Astrocyte (in vitro differentiated cells and primary cell): Measurements from ENCODE around the gene MCF2L. TPM values are rescaled to one million over a fixed set of nuclear protein-coding genes. Genes with fewer than 3 reads are reported as not detected.

ENCODE experiments used
- DNase-seq: peaks from one replicate; pipeline ENCODE4 v3.0.0-alpha.2; 2010; ENCODE audit warnings: low read depth
- FAIRE-seq: peaks from 2 replicates; lab custom pipeline; 2011; peaks lifted over from hg19 to GRCh38; lab: Jason Lieb, UNC
- H2AFZ ChIP-seq: 2 replicates; pipeline ENCODE4 v1.6.0; 2012; ENCODE audit warnings: low read depth, low read length, inconsistent platforms
- H3K27ac ChIP-seq: 2 replicates; pipeline ENCODE4 v1.5.1; 2011; ENCODE audit warnings: low read depth, low read length, inconsistent platforms
- H3K27me3 ChIP-seq: 2 replicates; pipeline ENCODE4 v1.6.0; 2011; ENCODE audit warnings: low read length, inconsistent platforms; ENCODE audit not compliant: insufficient read depth
- H3K36me3 ChIP-seq: 2 replicates; pipeline ENCODE4 v1.5.1; 2011; ENCODE audit warnings: low read length, inconsistent platforms; ENCODE audit not compliant: insufficient read depth
- H3K4me1 ChIP-seq: 2 replicates; pipeline ENCODE4 v1.5.1; 2011; ENCODE audit warnings: low read length, inconsistent platforms; ENCODE audit not compliant: insufficient read depth
- H3K4me2 ChIP-seq: 2 replicates; pipeline ENCODE4 v1.6.0; 2012; ENCODE audit warnings: low read length, inconsistent platforms
- H3K4me3 ChIP-seq: 2 replicates; pipeline ENCODE4 v1.5.1; 2011; ENCODE audit warnings: low read depth, mild to moderate bottlenecking, low read length, inconsistent platforms; ENCODE audit not compliant: insufficient read depth
- H3K79me2 ChIP-seq: 2 replicates; pipeline ENCODE4 v1.6.0; 2012; ENCODE audit warnings: mild to moderate bottlenecking, low read length, inconsistent platforms; ENCODE audit not compliant: insufficient read depth
- H3K9ac ChIP-seq: 2 replicates; pipeline ENCODE4 v1.6.0; 2012; ENCODE audit warnings: mild to moderate bottlenecking, low read length, inconsistent platforms
- H3K9me3 ChIP-seq: 2 replicates; pipeline ENCODE4 v1.5.1; 2012; ENCODE audit warnings: low read depth, mild to moderate bottlenecking, low read length, inconsistent platforms; ENCODE audit not compliant: insufficient read depth
- H4K20me1 ChIP-seq: 2 replicates; pipeline ENCODE4 v1.6.0; 2012; ENCODE audit warnings: low read length, inconsistent platforms; ENCODE audit not compliant: insufficient read depth
- H3K27ac Mint-ChIP-seq: one replicate; pipeline ENCODE4 v1.8.0; 2021; ENCODE audit warnings: mild to moderate bottlenecking, mixed read lengths; ENCODE audit not compliant: unreplicated experiment
- H3K27me3 Mint-ChIP-seq: one replicate; pipeline ENCODE4 v1.8.0; 2021; ENCODE audit warnings: low read depth, mixed read lengths; ENCODE audit not compliant: unreplicated experiment
- H3K36me3 Mint-ChIP-seq: one replicate; pipeline ENCODE4 v1.8.0; 2021; ENCODE audit warnings: low read depth, mixed read lengths; ENCODE audit not compliant: unreplicated experiment
- H3K4me1 Mint-ChIP-seq: one replicate; pipeline ENCODE4 v1.8.0; 2021; ENCODE audit warnings: low read depth, mixed read lengths; ENCODE audit not compliant: unreplicated experiment
- H3K4me3 Mint-ChIP-seq: one replicate; pipeline ENCODE4 v1.8.0; 2021; ENCODE audit warnings: mild to moderate bottlenecking, moderate library complexity, mixed read lengths; ENCODE audit not compliant: unreplicated experiment
- H3K9me3 Mint-ChIP-seq: one replicate; pipeline ENCODE4 v1.8.0; 2021; ENCODE audit warnings: mild to moderate bottlenecking, mixed read lengths; ENCODE audit not compliant: unreplicated experiment
- EZH2 ChIP-seq: IDR thresholded peaks from 2 replicates; pipeline ENCODE4 v1.6.1; 2012; ENCODE audit warnings: mild to moderate bottlenecking, low read length, inconsistent platforms; ENCODE audit not compliant: insufficient read depth
- total RNA-seq: library from RNA; stranded (reverse); gene quantifications from 2 replicates; pipeline ENCODE4 v1.2.1, GENCODE V29; 2021
- TF ChIP-seq, protein P1 (sequence below): IDR thresholded peaks from 2 replicates; pipeline ENCODE4 v1.5.1; 2011; ENCODE audit warnings: low read depth, mild to moderate bottlenecking, inconsistent platforms, low read length, moderate library complexity; ENCODE audit not compliant: insufficient read depth

The MCF2L gene
- total RNA-seq, 1 donor from 2014 or later = 3.4 TPM

DNA sequence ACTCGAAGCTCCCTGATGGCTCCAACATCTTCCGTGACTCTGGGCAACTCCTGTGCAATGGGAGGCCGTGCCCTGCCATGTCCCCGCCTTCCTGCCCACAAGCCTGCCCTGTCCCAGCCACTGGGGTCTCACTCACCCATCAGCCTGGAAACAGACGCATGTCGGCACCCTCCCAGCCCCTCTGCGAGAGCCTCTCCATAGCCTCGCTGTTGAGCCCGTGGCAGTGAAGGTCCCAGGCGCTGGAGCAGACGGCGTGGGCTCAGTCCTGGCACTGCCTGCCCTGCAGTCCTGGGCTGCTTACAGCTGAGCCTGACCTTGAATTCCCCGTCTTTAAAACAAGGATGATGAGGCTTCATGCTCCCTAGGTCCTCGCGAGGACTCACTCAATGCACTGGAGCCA, 37.0 kb downstream of the MCF2L start:
- Mint-ChIP-seq H3K27me3 (peaks cover 23% of the 10 kb centered on the region), H3K36me3 (no peaks in the 10 kb centered on the region), H3K4me1 (peaks cover 2% of the 10 kb centered on the region), H3K27ac (no peak overlapping the region), H3K9me3 (no peaks in the 10 kb centered on the region), H3K4me3 (no peak overlapping the region)
- H3K9ac ChIP-seq = no peak overlapping the region
- TF ChIP-seq, protein P1, sequence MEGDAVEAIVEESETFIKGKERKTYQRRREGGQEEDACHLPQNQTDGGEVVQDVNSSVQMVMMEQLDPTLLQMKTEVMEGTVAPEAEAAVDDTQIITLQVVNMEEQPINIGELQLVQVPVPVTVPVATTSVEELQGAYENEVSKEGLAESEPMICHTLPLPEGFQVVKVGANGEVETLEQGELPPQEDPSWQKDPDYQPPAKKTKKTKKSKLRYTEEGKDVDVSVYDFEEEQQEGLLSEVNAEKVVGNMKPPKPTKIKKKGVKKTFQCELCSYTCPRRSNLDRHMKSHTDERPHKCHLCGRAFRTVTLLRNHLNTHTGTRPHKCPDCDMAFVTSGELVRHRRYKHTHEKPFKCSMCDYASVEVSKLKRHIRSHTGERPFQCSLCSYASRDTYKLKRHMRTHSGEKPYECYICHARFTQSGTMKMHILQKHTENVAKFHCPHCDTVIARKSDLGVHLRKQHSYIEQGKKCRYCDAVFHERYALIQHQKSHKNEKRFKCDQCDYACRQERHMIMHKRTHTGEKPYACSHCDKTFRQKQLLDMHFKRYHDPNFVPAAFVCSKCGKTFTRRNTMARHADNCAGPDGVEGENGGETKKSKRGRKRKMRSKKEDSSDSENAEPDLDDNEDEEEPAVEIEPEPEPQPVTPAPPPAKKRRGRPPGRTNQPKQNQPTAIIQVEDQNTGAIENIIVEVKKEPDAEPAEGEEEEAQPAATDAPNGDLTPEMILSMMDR = no peak
- no peak for TF ChIP-seq EZH2
- no peaks in the 10 kb centered on the region for H3K36me3 ChIP-seq
- no peak overlapping the region for H3K4me2 ChIP-seq
- H2AFZ ChIP-seq = no peak overlapping the region
- H3K9me3 ChIP-seq = no peaks in the 10 kb centered on the region
- H4K20me1 ChIP-seq = no peaks in the 10 kb centered on the region
- H3K4me1 ChIP-seq = no peaks in the 10 kb centered on the region
- FAIRE-seq = no peak
- DNase-seq = no peak
- no peak overlapping the region for H3K27ac ChIP-seq
- H3K4me3 ChIP-seq = no peak overlapping the region
- H3K79me2 ChIP-seq = no peaks in the 10 kb centered on the region
- H3K27me3 ChIP-seq = peaks cover 11% of the 10 kb centered on the region

DNA sequence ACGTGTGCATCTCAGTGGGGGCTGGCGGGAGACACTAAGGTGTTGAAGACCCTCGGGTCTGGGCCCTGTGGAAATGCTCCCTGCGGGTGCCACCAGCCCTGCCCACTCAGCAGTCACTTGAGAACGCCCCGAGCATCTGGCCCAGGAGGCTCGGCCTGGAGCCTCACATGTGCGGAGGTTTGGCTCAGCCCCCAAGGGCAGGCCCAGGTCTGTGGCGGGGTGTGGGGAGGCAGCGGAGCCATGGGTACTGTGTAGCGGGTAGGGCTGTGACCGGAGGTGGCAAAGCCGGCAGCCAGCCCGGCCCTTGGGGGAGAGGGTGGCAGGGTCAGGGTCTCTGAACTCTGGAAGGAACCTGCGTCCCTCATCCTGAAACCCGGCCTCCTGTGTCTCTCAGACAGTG, 37.6 kb downstream of the MCF2L start:
- no peak overlapping the region for H3K4me3 Mint-ChIP-seq
- no peaks in the 10 kb centered on the region for H4K20me1 ChIP-seq
- H3K4me1 Mint-ChIP-seq = peaks cover 2% of the 10 kb centered on the region
- no peaks in the 10 kb centered on the region for H3K4me1 ChIP-seq
- FAIRE-seq (no peak), DNase-seq (no peak)
- H3K27me3 Mint-ChIP-seq = peaks cover 25% of the 10 kb centered on the region
- peaks cover 6% of the 10 kb centered on the region for H3K27me3 ChIP-seq
- peaks cover 3% of the 10 kb centered on the region for H3K9me3 Mint-ChIP-seq
- H3K27ac Mint-ChIP-seq = no peak overlapping the region
- H3K79me2 ChIP-seq = no peaks in the 10 kb centered on the region
- no peak overlapping the region for H3K4me3 ChIP-seq
- no peak overlapping the region for H3K9ac ChIP-seq
- TF ChIP-seq EZH2 = no peak
- TF ChIP-seq, protein P1 = no peak
- no peak overlapping the region for H3K27ac ChIP-seq
- no peaks in the 10 kb centered on the region for H3K36me3 ChIP-seq
- H3K36me3 Mint-ChIP-seq = no peaks in the 10 kb centered on the region
- H3K4me2 ChIP-seq = no peak overlapping the region
- H2AFZ ChIP-seq = no peak overlapping the region
- peaks cover 2% of the 10 kb centered on the region for H3K9me3 ChIP-seq

GRCh38 chr13:113008851-113009250, 39.8 kb downstream of the MCF2L start:
- TF ChIP-seq EZH2 = no peak
- TF ChIP-seq, protein P1 = no peak
- FAIRE-seq (no peak), DNase-seq (no peak)
- Histone ChIP-seq H3K4me3 (no peak overlapping the region), H3K27me3 (no peaks in the 10 kb centered on the region), H3K79me2 (no peaks in the 10 kb centered on the region), H4K20me1 (no peaks in the 10 kb centered on the region), H3K36me3 (no peaks in the 10 kb centered on the region), H3K9ac (no peak overlapping the region), H3K4me1 (no peaks in the 10 kb centered on the region), H3K4me2 (no peak overlapping the region), H3K9me3 (peaks cover 2% of the 10 kb centered on the region), H2AFZ (no peak overlapping the region), H3K27ac (no peak overlapping the region)
- Mint-ChIP-seq H3K9me3 (peaks cover 3% of the 10 kb centered on the region), H3K27ac (no peak overlapping the region), H3K27me3 (peaks cover 25% of the 10 kb centered on the region), H3K36me3 (no peaks in the 10 kb centered on the region), H3K4me1 (peaks cover 2% of the 10 kb centered on the region), H3K4me3 (no peak overlapping the region)
